HEK293T (cell line): ENCODE results near the gene LRRTM4.

Experiments
- CTCF ChIA-PET: fragments of 350-600 bp; formaldehyde crosslinking; extraction: SDS; loops from one replicate; lab custom pipeline; 2021; ENCODE audit warnings: antibody characterized with exemption, inconsistent platforms; lab: Yijun Ruan, JAX
- POLR2A ChIA-PET: fragments of 350-600 bp; formaldehyde crosslinking; extraction: SDS; loops from one replicate; lab custom pipeline; 2020; ENCODE audit warnings: antibody characterized with exemption, inconsistent platforms; lab: Yijun Ruan, JAX
- DNase-seq: peaks from one replicate; pipeline ENCODE4 v3.0.0; 2012; ENCODE audit warnings: mixed read lengths; ENCODE audit errors: extremely low spot score
- ARNT ChIP-seq: fragments of 450-650 bp; IDR thresholded peaks from 2 replicates; pipeline ENCODE4 v1.6.1; 2017; ENCODE audit warnings: mild to moderate bottlenecking
- BHLHE40 ChIP-seq: fragments of 450-650 bp; IDR thresholded peaks from 2 replicates; pipeline ENCODE4 v1.6.1; 2016; ENCODE audit warnings: mild to moderate bottlenecking, moderate library complexity, borderline replicate concordance
- CTBP1 ChIP-seq: fragments of 450-650 bp; IDR thresholded peaks from 2 replicates; pipeline ENCODE4 v1.6.1; 2016; ENCODE audit warnings: borderline replicate concordance
- ELF4 ChIP-seq: fragments of 450-650 bp; IDR thresholded peaks from 2 replicates; pipeline ENCODE4 v1.6.1; 2017; ENCODE audit warnings: antibody characterized with exemption
- FOXA1 ChIP-seq: fragments of 450-650 bp; IDR thresholded peaks from 2 replicates; pipeline ENCODE4 v1.6.1; 2016; ENCODE audit warnings: mild to moderate bottlenecking
- FOXK2 ChIP-seq: fragments of 450-650 bp; IDR thresholded peaks from 2 replicates; pipeline ENCODE4 v1.6.1; 2016; ENCODE audit warnings: mild to moderate bottlenecking
- FOXM1 ChIP-seq: fragments of 450-650 bp; IDR thresholded peaks from 2 replicates; pipeline ENCODE4 v1.6.1; 2017; ENCODE audit warnings: mild to moderate bottlenecking, borderline replicate concordance
- HDGF ChIP-seq: fragments of 450-650 bp; IDR thresholded peaks from 2 replicates; pipeline ENCODE4 v1.6.1; 2017; ENCODE audit warnings: antibody characterized with exemption, borderline replicate concordance
- L3MBTL2 ChIP-seq: fragments of 450-650 bp; conservative IDR thresholded peaks from 2 replicates; pipeline ENCODE4 v1.6.1; 2016; ENCODE audit warnings: mild to moderate bottlenecking
- LEF1 ChIP-seq: fragments of 450-650 bp; IDR thresholded peaks from 2 replicates; pipeline ENCODE4 v1.6.1; 2017; ENCODE audit warnings: mild to moderate bottlenecking, borderline replicate concordance
- NFRKB ChIP-seq: fragments of 450-650 bp; IDR thresholded peaks from 2 replicates; pipeline ENCODE4 v1.6.1; 2016; ENCODE audit warnings: mild to moderate bottlenecking, moderate library complexity
- SP1 ChIP-seq: fragments of 450-650 bp; IDR thresholded peaks from 2 replicates; pipeline ENCODE4 v1.6.1; 2017
- SUZ12 ChIP-seq: fragments of 450-650 bp; IDR thresholded peaks from 2 replicates; pipeline ENCODE4 v1.6.1; 2016; ENCODE audit warnings: mild to moderate bottlenecking
- TARDBP ChIP-seq: fragments of 450-650 bp; IDR thresholded peaks from 2 replicates; pipeline ENCODE4 v1.6.1; 2016
- ZNF384 ChIP-seq: fragments of 450-650 bp; IDR thresholded peaks from 2 replicates; pipeline ENCODE4 v1.6.1; 2016
- TF ChIP-seq, protein P1 (sequence below): fragments of 450-650 bp; IDR thresholded peaks from 2 replicates; pipeline ENCODE4 v1.6.1; 2016

LRRTM4 gene

DNA sequence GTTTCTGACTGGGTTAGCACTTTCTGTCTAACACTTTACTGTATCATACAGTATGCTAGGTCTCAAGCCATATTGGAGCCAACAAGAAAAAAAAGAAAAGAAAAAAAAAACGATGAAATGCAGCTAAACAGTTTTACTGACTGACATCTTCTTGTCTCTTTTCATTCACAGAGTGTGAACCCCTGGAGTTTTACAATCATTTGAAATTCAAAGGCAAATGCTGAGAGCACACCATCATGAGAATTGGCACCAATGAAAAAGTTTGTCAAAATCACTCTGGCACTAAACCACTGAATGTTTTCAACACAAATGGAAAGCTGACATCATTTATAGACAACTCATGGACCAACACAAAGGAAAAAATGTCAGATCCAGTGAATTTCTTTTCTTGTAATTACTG lies 513.3 kb downstream of the LRRTM4 start:
- ChIA-PET CTCF (no interaction called here), POLR2A (no interaction called here)
- TF ChIP-seq HDGF: no peak
- TF ChIP-seq SUZ12: no peak
- no peak for TF ChIP-seq CTBP1
- TF ChIP-seq L3MBTL2: no peak
- no peak for TF ChIP-seq NFRKB
- no peak for TF ChIP-seq FOXK2
- TF ChIP-seq, protein P1, sequence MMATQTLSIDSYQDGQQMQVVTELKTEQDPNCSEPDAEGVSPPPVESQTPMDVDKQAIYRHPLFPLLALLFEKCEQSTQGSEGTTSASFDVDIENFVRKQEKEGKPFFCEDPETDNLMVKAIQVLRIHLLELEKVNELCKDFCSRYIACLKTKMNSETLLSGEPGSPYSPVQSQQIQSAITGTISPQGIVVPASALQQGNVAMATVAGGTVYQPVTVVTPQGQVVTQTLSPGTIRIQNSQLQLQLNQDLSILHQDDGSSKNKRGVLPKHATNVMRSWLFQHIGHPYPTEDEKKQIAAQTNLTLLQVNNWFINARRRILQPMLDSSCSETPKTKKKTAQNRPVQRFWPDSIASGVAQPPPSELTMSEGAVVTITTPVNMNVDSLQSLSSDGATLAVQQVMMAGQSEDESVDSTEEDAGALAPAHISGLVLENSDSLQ: no peak
- TF ChIP-seq ARNT: no peak
- no peak for TF ChIP-seq ELF4
- no peak for TF ChIP-seq FOXA1
- TF ChIP-seq ZNF384: no peak
- no peak for TF ChIP-seq TARDBP
- TF ChIP-seq SP1: no peak
- no peak for TF ChIP-seq LEF1
- TF ChIP-seq BHLHE40: no peak
- no peak for DNase-seq

DNA sequence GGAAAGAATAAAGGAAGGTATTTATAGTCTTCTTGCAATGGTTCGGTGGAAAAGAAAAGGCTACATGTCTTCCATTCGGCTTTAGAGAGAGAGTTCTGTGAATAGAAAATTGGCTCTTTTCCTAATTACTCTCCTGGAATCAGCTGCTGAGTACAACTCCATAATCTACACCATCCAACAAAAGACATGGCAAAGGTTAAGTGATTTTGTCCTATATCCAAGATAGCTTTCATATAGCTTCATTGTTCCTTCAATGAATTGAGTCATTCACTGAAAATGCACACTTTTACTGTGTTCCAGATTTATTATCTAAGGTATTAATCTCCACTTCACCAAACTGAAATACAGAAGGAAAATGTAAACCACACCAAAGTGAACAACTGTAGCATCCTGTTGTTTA lies 514.5 kb downstream of the LRRTM4 start:
- DNase-seq: no peak
- TF ChIP-seq SUZ12: no peak
- no peak for TF ChIP-seq FOXA1
- no peak for TF ChIP-seq ARNT
- TF ChIP-seq HDGF: no peak
- TF ChIP-seq FOXK2: no peak
- TF ChIP-seq ZNF384: no peak
- no peak for TF ChIP-seq FOXM1
- TF ChIP-seq L3MBTL2: no peak
- no peak for TF ChIP-seq ELF4
- TF ChIP-seq, protein P1: no peak
- TF ChIP-seq CTBP1: no peak
- no peak for TF ChIP-seq NFRKB
- no peak for TF ChIP-seq BHLHE40
- no peak for TF ChIP-seq SP1

DNA sequence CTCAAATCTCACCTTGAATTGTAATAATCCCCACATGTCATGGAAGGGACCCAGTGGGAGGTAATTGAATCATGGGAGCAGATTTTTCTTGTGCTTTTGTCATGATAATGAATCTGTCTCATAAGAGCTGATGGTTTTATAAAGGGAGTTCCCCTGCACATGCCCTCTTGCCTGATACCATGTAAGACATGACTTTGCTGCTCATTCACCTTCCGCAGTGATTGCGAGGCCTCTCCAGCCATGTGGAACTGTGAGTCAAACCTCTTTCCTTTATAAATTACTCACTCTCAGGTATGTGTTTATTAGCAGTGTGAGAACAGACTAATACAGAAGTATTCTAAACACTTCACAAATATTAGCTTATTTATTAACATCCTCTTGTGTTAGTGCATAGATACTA lies 516.7 kb downstream of the LRRTM4 start:
- no peak for DNase-seq
- ChIA-PET POLR2A (no interaction called here), CTCF (no interaction called here)
- TF ChIP-seq FOXA1 (no peak), ELF4 (no peak), SUZ12 (no peak), HDGF (no peak), BHLHE40 (no peak), FOXM1 (no peak), ZNF384 (no peak), NFRKB (no peak), LEF1 (no peak), TARDBP (no peak)
- TF ChIP-seq, protein P1: no peak

More for the DNA sequence above, 514.5 kb downstream of the LRRTM4 start:
- CTCF ChIA-PET: no interaction called here
- POLR2A ChIA-PET: no interaction called here

DNA sequence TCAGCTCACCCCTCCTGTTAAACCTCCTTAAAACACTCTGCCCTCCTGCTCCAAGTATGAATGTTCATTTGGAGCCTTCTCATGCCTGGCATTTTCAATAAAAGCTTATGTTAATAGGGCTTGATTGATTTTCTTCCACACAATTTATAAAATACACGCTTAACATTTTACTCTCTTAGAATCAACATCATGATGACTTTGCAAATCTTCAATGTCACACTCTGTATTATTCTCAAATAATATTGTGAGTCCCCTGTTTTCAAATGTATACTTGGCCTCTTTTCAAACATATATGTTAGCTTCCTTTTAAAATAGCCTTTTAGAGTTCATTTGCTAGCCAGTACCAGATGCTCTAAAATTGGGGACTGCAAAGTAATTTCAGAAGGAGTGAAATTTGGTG lies 520.3 kb downstream of the LRRTM4 start:
- DNase-seq: no peak
- CTCF ChIA-PET: no interaction called here
- POLR2A ChIA-PET: no interaction called here
- TF ChIP-seq FOXA1: no peak
- no peak for TF ChIP-seq L3MBTL2
- no peak for TF ChIP-seq HDGF
- TF ChIP-seq SUZ12: no peak
- TF ChIP-seq, protein P1: no peak
- no peak for TF ChIP-seq TARDBP
- no peak for TF ChIP-seq NFRKB
- no peak for TF ChIP-seq BHLHE40
- TF ChIP-seq ZNF384: no peak
- TF ChIP-seq ELF4: no peak
- TF ChIP-seq ARNT: no peak
- no peak for TF ChIP-seq LEF1
- TF ChIP-seq CTBP1: no peak
- no peak for TF ChIP-seq FOXK2

DNA sequence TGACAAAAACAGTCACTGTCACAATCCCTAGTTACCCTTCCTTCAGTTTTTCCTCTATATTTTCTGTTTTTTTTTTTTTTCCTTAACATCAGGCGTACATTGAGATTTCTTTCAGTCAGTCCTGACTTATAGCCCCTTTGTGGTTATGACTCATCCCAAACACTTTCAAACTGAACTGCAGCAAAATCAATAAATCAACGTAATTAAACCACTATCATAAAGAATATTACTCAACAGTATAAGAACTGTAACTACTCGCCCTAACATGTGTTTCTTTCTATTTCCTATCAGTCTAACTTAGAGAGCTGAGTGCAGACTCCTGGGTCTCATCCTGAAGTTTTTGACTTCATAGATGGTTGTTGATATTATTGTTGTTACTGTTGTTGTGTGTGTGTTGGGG lies 523.5 kb downstream of the LRRTM4 start:
- CTCF ChIA-PET: no interaction called here
- no peak for DNase-seq
- TF ChIP-seq CTBP1: no peak
- TF ChIP-seq, protein P1: 0 out of 2 replicates have a peak, but pooled peaks have one; percentile 21
- POLR2A ChIA-PET: no interaction called here
